Body of pancreas (tissue), 4 donors: ENCODE data around the gene ARVCF. TPM values are rescaled to one million over a fixed set of nuclear protein-coding genes. Genes with fewer than 3 reads are reported as not detected.
"Not testable (repeated sequence)": the region's sequence is repeated elsewhere in the genome, so short reads cannot be mapped to it uniquely, and the experiment has no call there.

Experiments used
- ATAC-seq: fragments of 150-250 bp; one replicate; pipeline ENCODE4 v1.9.1; 2016
- DNase-seq, 4 donors: peaks; one replicate each; pipeline ENCODE4 v3.0.0-alpha.2; 2019
- H3K27ac ChIP-seq, 4 donors: fragments of 200-600 bp; sonication (generic); 1 replicate in 3 of 4; 2 replicates in 1 of 4; pipeline versions ENCODE4 v1.5.1 to v1.6.1; 2016 to 2019; ENCODE audit warnings: mild to moderate bottlenecking in 1 of 4, mixed read lengths in 1 of 4, moderate library complexity in 1 of 4
- H3K27me3 ChIP-seq, 2 donors: fragments of 200-600 bp; sonication (generic); one replicate each; pipeline ENCODE4 v1.6.0; 2016; ENCODE audit warnings: mild to moderate bottlenecking in 1 of 2
- H3K36me3 ChIP-seq, 2 donors: fragments of 200-600 bp; sonication (generic); replicated peaks in 1 of 2; 2 replicates each; pipeline ENCODE4 v1.5.1; 2016; ENCODE audit warnings: low read depth in 2 of 2; ENCODE audit not compliant: insufficient read depth in 1 of 2
- H3K4me1 ChIP-seq: fragments of 200-600 bp; sonication (generic); one replicate; pipeline ENCODE4 v1.6.0; 2016
- H3K4me3 ChIP-seq, 2 donors: fragments of 200-600 bp; sonication (generic); 1 replicate in 1 of 2; 2 replicates in 1 of 2; pipeline ENCODE4 v1.5.1; 2016 to 2019
- H3K9me3 ChIP-seq, 3 donors: fragments of 200-600 bp; sonication (generic); 1 replicate in 2 of 3; 2 replicates in 1 of 3; pipeline ENCODE4 v1.5.1; 2016
- POLR2A ChIP-seq, 3 donors: fragments of 450-650 bp; IDR thresholded peaks; one replicate each; pipeline ENCODE4 v1.6.1; 2016; ENCODE audit warnings: antibody characterized with exemption in 3 of 3, mild to moderate bottlenecking in 2 of 3
- WGBS, 2 donors: methylation state at CpG; one replicate each; pipeline ENCODE4 v1.1.5; 2017; 5-methylcytosine and 5-hydroxymethylcytosine counted together
- intact Hi-C: fragments of 100-400 bp; cut with DNase I; formaldehyde crosslinking; loops from one replicate; pipeline ENCODE4 v1.15.1; 2023
- total RNA-seq, 2 donors: library from RNA; depleted of rRNA; stranded (reverse); fragments of >200 nt; gene quantifications; one replicate each; pipeline ENCODE4 v1.1.0, GENCODE V29; 2016
- TF ChIP-seq, protein P1 (sequence below), 7 experiments: fragments of 450-650 bp in 4 of 7; fragments of 200-600 bp in 3 of 7; sonication (generic) in 3 of 7; IDR thresholded peaks; one replicate each; pipeline ENCODE4 v1.5.1; 2016 to 2019; ENCODE audit warnings: antibody characterized with exemption in 7 of 7

Gene ARVCF
- total RNA-seq, 2 donors from 2014 or later, result 36.6 to 150 TPM

DNA sequence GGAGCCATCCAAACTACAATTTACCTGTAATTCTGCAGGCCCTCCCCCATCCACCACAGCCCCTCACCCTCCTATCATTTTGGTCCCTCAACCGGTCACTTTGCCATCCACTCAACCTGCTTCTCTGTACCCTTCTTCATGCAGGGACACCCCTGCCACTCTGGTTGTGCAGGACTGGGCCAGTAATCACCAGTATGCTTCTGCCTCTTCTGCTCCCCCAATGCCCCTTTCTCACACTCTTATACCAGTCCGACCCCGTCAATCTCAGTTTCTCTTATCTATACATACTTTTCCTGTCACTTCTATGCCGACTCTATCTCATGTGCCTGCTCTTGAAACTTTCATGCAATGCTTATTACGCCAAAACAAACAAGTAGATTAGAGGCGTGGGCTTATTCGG is 80.1 kb downstream of the ARVCF start:
- ATAC-seq (no peak), DNase-seq (no peak)
- 92 to 95% methylated on average over 7 of the region's 7 CpGs for WGBS, 2 donors
- Histone ChIP-seq H3K27me3 (no peaks in the 10 kb centered on the region), H3K4me3 (no peak overlapping the region), H3K36me3 (no peaks in the 10 kb centered on the region), H3K4me1 (peaks cover 21% of the 10 kb centered on the region), H3K9me3 (no peaks in the 10 kb centered on the region), H3K27ac (no peak overlapping the region)
- TF ChIP-seq, protein P1, sequence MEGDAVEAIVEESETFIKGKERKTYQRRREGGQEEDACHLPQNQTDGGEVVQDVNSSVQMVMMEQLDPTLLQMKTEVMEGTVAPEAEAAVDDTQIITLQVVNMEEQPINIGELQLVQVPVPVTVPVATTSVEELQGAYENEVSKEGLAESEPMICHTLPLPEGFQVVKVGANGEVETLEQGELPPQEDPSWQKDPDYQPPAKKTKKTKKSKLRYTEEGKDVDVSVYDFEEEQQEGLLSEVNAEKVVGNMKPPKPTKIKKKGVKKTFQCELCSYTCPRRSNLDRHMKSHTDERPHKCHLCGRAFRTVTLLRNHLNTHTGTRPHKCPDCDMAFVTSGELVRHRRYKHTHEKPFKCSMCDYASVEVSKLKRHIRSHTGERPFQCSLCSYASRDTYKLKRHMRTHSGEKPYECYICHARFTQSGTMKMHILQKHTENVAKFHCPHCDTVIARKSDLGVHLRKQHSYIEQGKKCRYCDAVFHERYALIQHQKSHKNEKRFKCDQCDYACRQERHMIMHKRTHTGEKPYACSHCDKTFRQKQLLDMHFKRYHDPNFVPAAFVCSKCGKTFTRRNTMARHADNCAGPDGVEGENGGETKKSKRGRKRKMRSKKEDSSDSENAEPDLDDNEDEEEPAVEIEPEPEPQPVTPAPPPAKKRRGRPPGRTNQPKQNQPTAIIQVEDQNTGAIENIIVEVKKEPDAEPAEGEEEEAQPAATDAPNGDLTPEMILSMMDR (IDR thresholded peaks at IDR 0.05), result no peak
- no peak for TF ChIP-seq POLR2A (IDR thresholded peaks at IDR 0.05)
- intact Hi-C loops, result no loop called here

DNA sequence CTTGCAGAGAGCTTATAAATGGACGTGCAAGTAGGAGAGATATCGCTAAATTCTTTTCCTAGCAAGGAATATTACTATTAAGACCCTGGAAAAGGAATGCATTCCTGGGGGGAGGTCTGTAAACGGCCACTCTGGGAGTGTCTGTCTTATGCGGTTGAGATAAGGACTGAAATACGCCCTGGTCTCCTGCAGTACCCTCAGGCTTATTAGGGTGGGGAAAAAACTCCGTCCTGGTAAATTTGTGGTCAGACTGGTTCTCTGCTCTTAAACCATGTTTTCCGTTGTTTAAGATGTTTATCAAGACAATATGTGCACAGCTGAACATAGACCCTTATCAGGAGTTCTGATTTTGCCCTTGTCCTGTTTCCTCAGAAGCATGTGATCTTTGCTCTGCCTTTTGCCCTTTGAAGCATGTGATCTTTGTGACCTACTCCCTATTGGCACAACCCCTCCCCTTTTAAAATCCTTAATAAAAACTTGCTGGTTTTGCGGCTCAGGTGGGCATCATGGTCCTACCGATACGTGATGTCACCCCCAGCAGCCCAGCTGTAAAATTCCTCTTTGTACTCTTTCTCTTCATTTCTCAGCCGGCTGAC is 81.4 kb downstream of the ARVCF start:
- intact Hi-C loops, DNase-seq, H3K9me3 ChIP-seq, H3K4me3 ChIP-seq, H3K27ac ChIP-seq, ATAC-seq, H3K27me3 ChIP-seq, H3K36me3 ChIP-seq: not testable (repeated sequence)
- 85 to 89% methylated on average over 11 of the region's 11 CpGs for WGBS, 2 donors
- H3K4me1 ChIP-seq, result peaks cover 12% of the 10 kb centered on the region

DNA sequence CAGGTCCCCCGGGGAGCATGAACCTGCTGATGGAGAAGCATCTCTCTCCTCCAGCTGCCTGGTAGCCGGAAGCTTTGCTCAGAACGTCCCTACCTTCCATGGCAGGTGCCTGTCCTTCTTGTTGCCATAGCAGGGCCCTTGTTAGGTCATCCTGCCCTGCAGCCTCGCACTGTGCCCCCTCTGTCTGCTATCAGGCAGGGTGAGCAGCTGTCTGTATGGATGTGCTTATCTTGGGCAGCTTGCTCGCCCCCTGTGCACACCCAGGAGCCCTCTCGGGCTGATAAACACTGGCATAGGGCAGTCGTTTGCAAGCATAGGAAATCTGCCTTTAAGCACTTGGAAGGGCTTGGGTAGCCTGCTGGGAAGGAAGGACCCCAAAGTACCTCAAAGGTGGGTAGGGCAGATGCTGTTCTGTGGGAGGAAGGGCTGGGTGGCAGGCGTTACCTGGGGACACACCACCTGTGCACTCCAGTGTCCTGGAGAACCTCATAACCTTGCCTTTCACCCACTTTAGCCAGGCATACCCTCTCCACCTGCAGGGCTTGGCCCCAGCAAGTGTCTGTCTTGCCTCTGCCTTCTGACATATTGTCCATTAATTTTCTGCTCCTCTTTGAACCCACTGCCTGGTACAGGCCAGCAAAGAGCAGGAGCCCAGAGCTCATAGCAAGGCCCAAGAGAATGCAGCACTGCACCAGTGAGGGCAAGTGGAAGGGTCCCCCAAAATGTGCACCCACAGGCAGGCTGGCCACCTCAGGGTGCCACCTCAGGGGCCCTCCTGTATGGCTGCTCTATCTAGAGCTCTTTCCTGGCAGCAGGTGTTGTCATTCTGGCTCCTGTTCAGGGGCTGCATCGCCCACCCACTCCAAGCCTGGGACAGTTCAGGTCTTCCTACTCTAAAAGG is 83.0 kb downstream of the ARVCF start:
- TF ChIP-seq, protein P1 (IDR thresholded peaks at IDR 0.05), result no peak
- no peak for TF ChIP-seq POLR2A (IDR thresholded peaks at IDR 0.05)
- Histone ChIP-seq H3K27ac (no peak overlapping the region), H3K9me3 (no peaks in the 10 kb centered on the region), H3K27me3 (no peaks in the 10 kb centered on the region), H3K36me3 (no peaks in the 10 kb centered on the region), H3K4me1 (peaks cover 7% of the 10 kb centered on the region), H3K4me3 (no peak overlapping the region)
- DNase-seq, result no peak
- intact Hi-C loops, result no loop called here
- WGBS, 2 donors, result 63 to 73% methylated on average over 5 to 9 of the region's 9 CpGs
- no peak for ATAC-seq

DNA sequence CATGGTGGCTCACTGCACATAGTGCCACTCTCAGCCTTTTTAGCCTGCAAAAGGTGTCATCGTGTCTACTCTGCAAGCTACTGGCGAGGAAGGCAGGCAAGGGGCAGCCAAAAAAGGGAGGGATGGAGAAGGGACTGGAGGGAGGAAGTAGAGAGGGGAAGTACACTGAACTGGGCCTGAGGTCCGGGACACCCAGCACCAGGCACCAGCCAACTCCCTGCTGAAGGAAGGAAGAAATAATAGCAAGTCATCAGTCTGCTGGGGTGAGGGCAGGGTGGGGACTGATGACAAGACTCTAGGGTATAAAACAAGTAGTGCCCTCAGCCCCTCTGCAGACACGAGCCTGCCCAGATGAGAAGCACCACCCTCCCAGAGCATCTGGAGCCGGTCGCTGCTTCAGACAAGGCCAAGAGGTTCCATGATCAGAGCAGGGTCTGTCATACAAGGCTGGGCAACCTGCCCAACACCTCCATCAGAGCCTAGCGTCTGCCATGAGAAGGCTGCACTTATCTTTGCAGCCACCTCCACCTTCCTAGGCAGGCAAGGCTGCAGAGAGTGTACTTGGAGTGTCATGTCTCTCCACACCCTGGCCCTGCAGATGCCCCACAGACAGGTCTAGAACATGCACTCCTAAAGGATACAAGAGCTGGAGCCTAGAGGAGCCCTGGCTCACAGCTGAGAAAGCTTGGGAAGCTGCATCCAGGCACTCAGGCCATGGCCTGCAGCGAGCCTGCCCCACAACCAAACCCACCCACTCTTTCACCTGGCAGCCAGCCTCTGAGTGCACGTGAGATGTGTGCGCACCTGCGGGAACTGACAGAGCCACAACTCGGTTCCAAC is 84.0 kb downstream of the ARVCF start:
- ATAC-seq, result no peak
- no peak for DNase-seq
- no peaks in the 10 kb centered on the region for H3K36me3 ChIP-seq
- no peak overlapping the region for H3K27ac ChIP-seq
- H3K9me3 ChIP-seq, result no peaks in the 10 kb centered on the region
- TF ChIP-seq, protein P1 (IDR thresholded peaks at IDR 0.05), result no peak
- no peak for TF ChIP-seq POLR2A (IDR thresholded peaks at IDR 0.05)
- no peak overlapping the region for H3K4me3 ChIP-seq
- WGBS, 2 donors, result 57 to 67% methylated on average over 7 to 12 of the region's 12 CpGs
- H3K27me3 ChIP-seq, result no peaks in the 10 kb centered on the region
- no peaks in the 10 kb centered on the region for H3K4me1 ChIP-seq
- intact Hi-C loops, result no loop called here

DNA sequence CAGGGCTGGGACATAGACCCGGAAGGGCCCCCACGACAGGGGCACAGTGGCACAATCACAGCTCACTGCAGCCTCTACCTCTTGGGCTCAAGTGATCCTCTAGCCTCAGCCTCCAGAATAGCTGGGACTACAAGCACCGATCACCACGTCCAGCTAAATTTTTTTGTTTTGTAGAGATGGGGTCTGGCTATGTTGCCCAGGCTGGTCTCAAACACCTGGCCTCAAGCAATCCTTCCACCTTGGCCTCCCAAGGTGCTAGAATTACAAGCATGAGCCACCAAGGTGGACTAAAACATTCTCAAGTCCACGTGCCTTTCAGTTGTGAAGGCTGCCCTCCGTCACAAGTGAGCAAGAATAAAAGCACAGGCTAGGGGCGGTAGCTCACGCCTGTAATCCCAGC is 85.1 kb downstream of the ARVCF start:
- TF ChIP-seq POLR2A (IDR thresholded peaks at IDR 0.05), result no peak
- TF ChIP-seq, protein P1 (IDR thresholded peaks at IDR 0.05), result no peak
- no peak for ATAC-seq
- Histone ChIP-seq H3K9me3 (no peaks in the 10 kb centered on the region), H3K4me3 (no peak overlapping the region), H3K27me3 (no peaks in the 10 kb centered on the region), H3K27ac (no peak overlapping the region), H3K36me3 (no peaks in the 10 kb centered on the region), H3K4me1 (no peaks in the 10 kb centered on the region)
- intact Hi-C loops, result no loop called here
- WGBS, 2 donors, result 91 to 98% methylated on average over 6 to 8 of the region's 8 CpGs
- no peak for DNase-seq
